Measurements from ENCODE around the gene PLEKHJ1. TPM values are rescaled to one million over a fixed set of nuclear protein-coding genes. Genes with fewer than 3 reads are reported as not detected.

Gene PLEKHJ1
- total and polyA plus RNA-seq, 2 of the 13 experiments (the other 11 are each of a cell fraction or from before 2014, with no cell fraction given), result 70.5 to 130 TPM

- TF ChIP-seq SRSF1 (optimal IDR thresholded peaks at IDR 0.05; ENCODE audit: low read depth, low read length) (peak; percentile 70), SMAD9 (CRISPR knock-in tag; IDR thresholded peaks at IDR 0.05) (no peak), RBAK (CRISPR knock-in tag; IDR thresholded peaks at IDR 0.05) (no peak), KLF12 (CRISPR knock-in tag; IDR thresholded peaks at IDR 0.05; ENCODE audit: borderline replicate concordance) (no peak), ZNF704 (CRISPR knock-in tag; IDR thresholded peaks at IDR 0.05; ENCODE audit: borderline replicate concordance) (peak; percentile 94; the same call in 1 of the 2 replicates), ARHGAP35 (CRISPR knock-in tag; IDR thresholded peaks at IDR 0.05; ENCODE audit: borderline replicate concordance) (peak; percentile 87), ZNF280D (CRISPR knock-in tag; IDR thresholded peaks at IDR 0.05) (peak; percentile 96), WIZ (CRISPR knock-in tag; IDR thresholded peaks at IDR 0.05) (peak; percentile 67; the same call in 1 of the 2 replicates), THRA (CRISPR knock-in tag; IDR thresholded peaks at IDR 0.05; ENCODE audit: borderline replicate concordance) (peak; percentile 43), ZNF782 (CRISPR knock-in tag; IDR thresholded peaks at IDR 0.05; ENCODE audit: borderline replicate concordance) (peak; percentile 88), SETDB1 (CRISPR knock-in tag; IDR thresholded peaks at IDR 0.05; ENCODE audit: borderline replicate concordance) (0 out of 2 replicates have a peak, but pooled peaks have one; percentile 87), ZC3H13 (CRISPR knock-in tag; IDR thresholded peaks at IDR 0.05) (peak; percentile 95), THAP9 (CRISPR knock-in tag; IDR thresholded peaks at IDR 0.05; ENCODE audit: borderline replicate concordance) (peak; percentile 94), MYPOP (CRISPR knock-in tag; IDR thresholded peaks at IDR 0.05) (peak; percentile 93)
These were observed at the start of gene PLEKHJ1, which contains the start of gene SF3A2 (continued) for GRCh38 chr19:2236314-2237050.
